ENCODE data around the gene HDLBP.

HDLBP gene

GRCh38 chr2:241234066-241234790 lies 81.2 kb downstream of the HDLBP start:
- Histone ChIP-seq H3K4me2 (ENCODE audit: insufficient read depth, low read length, poor library complexity, severe bottlenecking) (no peak overlapping the region), H4K8ac (ENCODE audit: low read depth, low read length) (no peak overlapping the region), H3K4me1 (ENCODE audit: control insufficient read depth in 2 of 2, insufficient read depth in 1 of 2, low read depth in 1 of 2, low read length in 2 of 2) (no peaks in the 10 kb centered on the region), H3K27me3 (ENCODE audit: control insufficient read depth in 3 of 3, insufficient read depth in 3 of 3, low read depth in 1 of 3, low read length in 3 of 3) (no peaks in the 10 kb centered on the region), H3K36me3 (replicated peaks in 1 of 2; ENCODE audit: control insufficient read depth in 2 of 2, insufficient read depth in 2 of 2, low read length in 2 of 2) (peaks cover 78 to 100% of the 10 kb centered on the region in 2 donors), H3K9ac (ENCODE audit: low read depth, low read length, poor library complexity) (no peak overlapping the region), H2BK12ac (ENCODE audit: low read length) (no peak overlapping the region), H2BK15ac (ENCODE audit: low read length) (no peak overlapping the region), H3K9me3 (replicated peaks in 1 of 2; ENCODE audit: control insufficient read depth in 2 of 2, insufficient read depth in 1 of 2, low read depth in 1 of 2, low read length in 2 of 2) (no peaks in the 10 kb centered on the region), H3K14ac (ENCODE audit: low read length) (no peak overlapping the region), H3K18ac (ENCODE audit: low read length) (no peak overlapping the region), H3K27ac (replicated peaks; ENCODE audit: low read length) (no peak overlapping the region), H2AFZ (ENCODE audit: low read length) (no peak overlapping the region), H2BK120ac (ENCODE audit: low read depth, low read length) (no peak overlapping the region), H3K4me3 (ENCODE audit: low read length in 2 of 2) (no peak overlapping the region), H2BK5ac (ENCODE audit: low read length) (no peak overlapping the region), H3K4ac (ENCODE audit: low read length) (no peak overlapping the region), H4K91ac (ENCODE audit: low read depth, low read length, poor library complexity) (no peak overlapping the region), H3K23ac (ENCODE audit: low read depth, low read length, poor library complexity) (no peak overlapping the region), H2AK5ac (ENCODE audit: low read depth, low read length) (no peak overlapping the region), H3K79me1 (ENCODE audit: low read depth, low read length) (peaks cover 6% of the 10 kb centered on the region)
- no CpG with 5 or more reads among the region's 21 CpGs for WGBS, 2 donors (ENCODE audit: extremely low coverage in 2 of 2, insufficient read length in 2 of 2, insufficient replicate concordance in 1 of 2)
- no peak for DNase-seq (ENCODE audit: low spot score)

- H2BK15ac ChIP-seq (ENCODE audit: low read length), result no peak overlapping the region
- no peak overlapping the region for H3K4me3 ChIP-seq (ENCODE audit: low read length in 2 of 2)
- no peak overlapping the region for H2BK120ac ChIP-seq (ENCODE audit: low read depth, low read length)
- no peak overlapping the region for H2AFZ ChIP-seq (ENCODE audit: low read length)
- no peaks in the 10 kb centered on the region for H3K9me3 ChIP-seq (replicated peaks in 1 of 2; ENCODE audit: control insufficient read depth in 2 of 2, insufficient read depth in 1 of 2, low read depth in 1 of 2, low read length in 2 of 2)
- H3K79me1 ChIP-seq (ENCODE audit: low read depth, low read length), result peaks cover 9% of the 10 kb centered on the region
- no peak overlapping the region for H3K4ac ChIP-seq (ENCODE audit: low read length)
- H3K27ac ChIP-seq (replicated peaks; ENCODE audit: low read length), result no peak overlapping the region
- no CpG with 5 or more reads among the region's 13 CpGs for WGBS, 2 donors (ENCODE audit: extremely low coverage in 2 of 2, insufficient read length in 2 of 2, insufficient replicate concordance in 1 of 2)
- H2BK5ac ChIP-seq (ENCODE audit: low read length), result no peak overlapping the region
- H3K36me3 ChIP-seq (replicated peaks in 1 of 2; ENCODE audit: control insufficient read depth in 2 of 2, insufficient read depth in 2 of 2, low read length in 2 of 2), result peaks cover 79 to 100% of the 10 kb centered on the region in 2 donors
- no peak for DNase-seq (ENCODE audit: low spot score)
- H3K4me1 ChIP-seq (ENCODE audit: control insufficient read depth in 2 of 2, insufficient read depth in 1 of 2, low read depth in 1 of 2, low read length in 2 of 2), result no peaks in the 10 kb centered on the region
- H2AK5ac ChIP-seq (ENCODE audit: low read depth, low read length), result no peak overlapping the region
- no peak overlapping the region for H3K9ac ChIP-seq (ENCODE audit: low read depth, low read length, poor library complexity)
- no peaks in the 10 kb centered on the region for H3K27me3 ChIP-seq (ENCODE audit: control insufficient read depth in 3 of 3, insufficient read depth in 3 of 3, low read depth in 1 of 3, low read length in 3 of 3)
- no peak overlapping the region for H4K8ac ChIP-seq (ENCODE audit: low read depth, low read length)
- H2BK12ac ChIP-seq (ENCODE audit: low read length), result no peak overlapping the region
- no peak overlapping the region for H3K14ac ChIP-seq (ENCODE audit: low read length)
- H3K4me2 ChIP-seq (ENCODE audit: insufficient read depth, low read length, poor library complexity, severe bottlenecking), result no peak overlapping the region
- H3K23ac ChIP-seq (ENCODE audit: low read depth, low read length, poor library complexity), result no peak overlapping the region
- H3K18ac ChIP-seq (ENCODE audit: low read length), result no peak overlapping the region
- no peak overlapping the region for H4K91ac ChIP-seq (ENCODE audit: low read depth, low read length, poor library complexity)
Measured at GRCh38 chr2:241232736-241233575, 82.5 kb downstream of the HDLBP start.

- no CpG with 5 or more reads among the region's 19 CpGs for WGBS, 2 donors (ENCODE audit: extremely low coverage in 2 of 2, insufficient read length in 2 of 2, insufficient replicate concordance in 1 of 2)
- H3K36me3 ChIP-seq (replicated peaks in 1 of 2; ENCODE audit: control insufficient read depth in 2 of 2, insufficient read depth in 2 of 2, low read length in 2 of 2), result peaks cover 73 to 97% of the 10 kb centered on the region in 2 donors
- no peak overlapping the region for H2AFZ ChIP-seq (ENCODE audit: low read length)
- no peak overlapping the region for H3K4me3 ChIP-seq (ENCODE audit: low read length in 2 of 2)
- H3K23ac ChIP-seq (ENCODE audit: low read depth, low read length, poor library complexity), result no peak overlapping the region
- H3K4me1 ChIP-seq (ENCODE audit: control insufficient read depth in 2 of 2, insufficient read depth in 1 of 2, low read depth in 1 of 2, low read length in 2 of 2), result no peaks in the 10 kb centered on the region
- DNase-seq (ENCODE audit: low spot score), result no peak
- H3K14ac ChIP-seq (ENCODE audit: low read length), result no peak overlapping the region
- H4K91ac ChIP-seq (ENCODE audit: low read depth, low read length, poor library complexity), result no peak overlapping the region
- no peak overlapping the region for H3K9ac ChIP-seq (ENCODE audit: low read depth, low read length, poor library complexity)
- H3K79me1 ChIP-seq (ENCODE audit: low read depth, low read length), result peaks cover 7% of the 10 kb centered on the region
- H3K27ac ChIP-seq (replicated peaks; ENCODE audit: low read length), result no peak overlapping the region
- no peak overlapping the region for H3K18ac ChIP-seq (ENCODE audit: low read length)
- H3K27me3 ChIP-seq (ENCODE audit: control insufficient read depth in 3 of 3, insufficient read depth in 3 of 3, low read depth in 1 of 3, low read length in 3 of 3), result no peaks in the 10 kb centered on the region
- no peak overlapping the region for H3K4ac ChIP-seq (ENCODE audit: low read length)
- no peak overlapping the region for H4K8ac ChIP-seq (ENCODE audit: low read depth, low read length)
- no peak overlapping the region for H2BK5ac ChIP-seq (ENCODE audit: low read length)
- H2BK12ac ChIP-seq (ENCODE audit: low read length), result no peak overlapping the region
- H2BK15ac ChIP-seq (ENCODE audit: low read length), result no peak overlapping the region
- peaks cover 0 to 2% of the 10 kb centered on the region in 2 donors for H3K9me3 ChIP-seq (replicated peaks in 1 of 2; ENCODE audit: control insufficient read depth in 2 of 2, insufficient read depth in 1 of 2, low read depth in 1 of 2, low read length in 2 of 2)
- no peak overlapping the region for H2BK120ac ChIP-seq (ENCODE audit: low read depth, low read length)
- no peak overlapping the region for H3K4me2 ChIP-seq (ENCODE audit: insufficient read depth, low read length, poor library complexity, severe bottlenecking)
- no peak overlapping the region for H2AK5ac ChIP-seq (ENCODE audit: low read depth, low read length)
Measured at GRCh38 chr2:241230435-241230834, 85.0 kb downstream of the HDLBP start.
